Measurements from ENCODE around the gene IFITM2.

DNA sequence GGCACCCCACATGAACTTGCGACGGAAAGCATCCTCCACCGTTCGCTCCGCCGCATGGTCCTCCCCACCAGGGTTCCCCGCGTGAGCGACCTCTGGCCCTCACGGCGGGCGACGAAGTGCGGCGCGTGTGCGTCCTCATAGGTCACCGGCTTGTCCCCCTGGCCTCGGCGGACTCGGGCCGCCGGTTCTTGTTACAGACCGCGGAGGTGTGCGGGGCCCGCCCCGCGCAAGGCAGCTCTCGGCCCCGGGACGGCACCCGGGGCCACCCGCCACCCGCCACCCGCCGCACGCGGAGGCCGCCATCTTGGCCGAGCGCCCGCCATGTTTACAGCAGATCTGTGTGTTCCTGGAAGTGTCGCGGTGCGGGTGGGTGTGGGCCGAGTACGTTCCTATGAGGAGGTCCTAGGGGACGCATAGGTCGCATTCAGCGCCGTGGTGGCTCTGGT is 3.5 kb upstream of the IFITM2 start:
- TF ChIP-seq, protein P1, sequence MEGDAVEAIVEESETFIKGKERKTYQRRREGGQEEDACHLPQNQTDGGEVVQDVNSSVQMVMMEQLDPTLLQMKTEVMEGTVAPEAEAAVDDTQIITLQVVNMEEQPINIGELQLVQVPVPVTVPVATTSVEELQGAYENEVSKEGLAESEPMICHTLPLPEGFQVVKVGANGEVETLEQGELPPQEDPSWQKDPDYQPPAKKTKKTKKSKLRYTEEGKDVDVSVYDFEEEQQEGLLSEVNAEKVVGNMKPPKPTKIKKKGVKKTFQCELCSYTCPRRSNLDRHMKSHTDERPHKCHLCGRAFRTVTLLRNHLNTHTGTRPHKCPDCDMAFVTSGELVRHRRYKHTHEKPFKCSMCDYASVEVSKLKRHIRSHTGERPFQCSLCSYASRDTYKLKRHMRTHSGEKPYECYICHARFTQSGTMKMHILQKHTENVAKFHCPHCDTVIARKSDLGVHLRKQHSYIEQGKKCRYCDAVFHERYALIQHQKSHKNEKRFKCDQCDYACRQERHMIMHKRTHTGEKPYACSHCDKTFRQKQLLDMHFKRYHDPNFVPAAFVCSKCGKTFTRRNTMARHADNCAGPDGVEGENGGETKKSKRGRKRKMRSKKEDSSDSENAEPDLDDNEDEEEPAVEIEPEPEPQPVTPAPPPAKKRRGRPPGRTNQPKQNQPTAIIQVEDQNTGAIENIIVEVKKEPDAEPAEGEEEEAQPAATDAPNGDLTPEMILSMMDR (IDR thresholded peaks at IDR 0.05 in 4 of 5, conservative IDR thresholded peaks at IDR 0.05 in 1 of 5) = no peak
- TF ChIP-seq POLR2A (IDR thresholded peaks at IDR 0.05) = no peak
